Measurements from ENCODE around the gene FBXO47.
A peak's percentile ranks its signal among the peaks of the same experiment; 100 is the strongest.
"Not testable (repeated sequence)": the region's sequence is repeated elsewhere in the genome, so short reads cannot be mapped to it uniquely, and the experiment has no call there.

FBXO47 gene

GRCh38 chr17:38921756-38922411, 45.3 kb downstream of the FBXO47 start:
- DNase-seq, result no peak

- DNase-seq, result no peak
These were observed 46.6 kb downstream of the FBXO47 start for GRCh38 chr17:38920374-38921291.

GRCh38 chr17:38919316-38920078, 47.7 kb downstream of the FBXO47 start:
- DNase-seq, result no peak

GRCh38 chr17:38918916-38919315, 48.3 kb downstream of the FBXO47 start:
- DNase-seq, result no peak

- DNase-seq, result no peak
These were observed 48.9 kb downstream of the FBXO47 start for GRCh38 chr17:38918129-38918913.

- peak; percentile 24 for DNase-seq
These were observed 49.9 kb downstream of the FBXO47 start for GRCh38 chr17:38917259-38917658.

GRCh38 chr17:38916771-38917170, 50.4 kb downstream of the FBXO47 start:
- DNase-seq, result no peak

- DNase-seq, result no peak
These were observed 51.6 kb downstream of the FBXO47 start for GRCh38 chr17:38915639-38915995.

- no peak for DNase-seq
These were observed 52.2 kb downstream of the FBXO47 start for GRCh38 chr17:38914741-38915638.

- DNase-seq, result no peak
These were observed 54.9 kb downstream of the FBXO47 start for GRCh38 chr17:38912221-38912813.

- not testable (repeated sequence) for DNase-seq
These were observed 55.5 kb downstream of the FBXO47 start for GRCh38 chr17:38911731-38912081.

GRCh38 chr17:38911081-38911730, 56.0 kb downstream of the FBXO47 start:
- DNase-seq, result no peak

- DNase-seq, result no peak
These were observed 56.9 kb downstream of the FBXO47 start for GRCh38 chr17:38910325-38910724.

- DNase-seq, result no peak
These were observed 58.5 kb downstream of the FBXO47 start for GRCh38 chr17:38908676-38909181.

- DNase-seq, result no peak
These were observed 59.1 kb downstream of the FBXO47 start for GRCh38 chr17:38907930-38908675.

GRCh38 chr17:38906460-38907228, 60.6 kb downstream of the FBXO47 start:
- no peak for DNase-seq

GRCh38 chr17:38905375-38905774, 61.8 kb downstream of the FBXO47 start:
- DNase-seq, result no peak

GRCh38 chr17:38904892-38905291, 62.3 kb downstream of the FBXO47 start:
- no peak for DNase-seq

GRCh38 chr17:38903404-38903803, 63.8 kb downstream of the FBXO47 start:
- no peak for DNase-seq

All from NCI-H82 (cell line).